Mammary epithelial cell (primary cell): ENCODE results near the gene NBPF20.
"Not testable (repeated sequence)": the region's sequence is repeated elsewhere in the genome, so short reads cannot be mapped to it uniquely, and the experiment has no call there.

Experiments used
- CTCF ChIP-seq, 2 donors: IDR thresholded peaks in 1 of 2; conservative IDR thresholded peaks in 1 of 2; 2 replicates each; pipeline ENCODE4 v1.5.1; 2011 to 2012; ENCODE audit warnings: inconsistent platforms in 2 of 2, low read length in 2 of 2, mild to moderate bottlenecking in 2 of 2, control low read depth in 1 of 2, low read depth in 1 of 2; ENCODE audit not compliant: insufficient read depth in 1 of 2; ENCODE audit errors: extremely low read depth in 1 of 2
- EZH2 ChIP-seq: IDR thresholded peaks from 2 replicates; pipeline ENCODE4 v1.6.1; 2012; ENCODE audit warnings: low read length, inconsistent platforms, borderline replicate concordance

GRCh38 chr1:145415149-145415548, 10.3 kb downstream of the NBPF20 start:
- TF ChIP-seq CTCF (conservative IDR thresholded peaks at IDR 0.05 in 1 of 2, IDR thresholded peaks at IDR 0.05 in 1 of 2; ENCODE audit: extremely low read depth in 1 of 2, insufficient read depth in 1 of 2, low read depth in 1 of 2, low read length in 2 of 2); EZH2: not testable (repeated sequence)
